CD4-positive, alpha-beta T cell treated with Interleukin-15 for 4 hours (primary cell): Measurements from ENCODE around the gene TIMM13.
A peak's percentile ranks its signal among the peaks of the same experiment; 100 is the strongest.
"Not testable (repeated sequence)": the region's sequence is repeated elsewhere in the genome, so short reads cannot be mapped to it uniquely, and the experiment has no call there.

ENCODE experiments used
- DNase-seq: peaks from one replicate; pipeline ENCODE4 v3.0.0-alpha.2; 2020; ENCODE audit warnings: low spot score

TIMM13 gene

GRCh38 chr19:2413629-2414028, 13.8 kb downstream of the TIMM13 start:
- DNase-seq, result no peak

- DNase-seq, result no peak
Measured at GRCh38 chr19:2413159-2413558, 14.2 kb downstream of the TIMM13 start.

DNA sequence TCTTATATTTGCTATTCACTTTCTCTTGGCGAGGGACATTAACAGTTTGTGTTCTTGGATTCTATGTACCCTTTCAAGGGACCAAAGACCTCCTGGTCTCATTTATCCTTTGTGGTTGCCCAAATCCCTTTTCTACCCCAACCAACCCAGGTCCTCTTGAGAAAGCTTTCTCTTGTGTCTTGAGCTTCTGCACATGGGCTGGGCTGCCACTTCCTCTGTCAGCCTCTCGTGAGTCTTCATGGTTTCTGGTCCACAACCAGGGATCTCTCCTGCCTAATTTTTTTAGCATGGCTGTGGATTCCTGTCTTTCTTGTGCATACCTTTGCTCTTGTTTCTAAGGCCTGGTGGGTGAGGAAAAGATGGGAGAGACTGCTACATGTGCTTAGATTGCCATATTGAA, 14.9 kb downstream of the TIMM13 start:
- DNase-seq, result no peak

GRCh38 chr19:2411709-2412108, 15.7 kb downstream of the TIMM13 start:
- no peak for DNase-seq

GRCh38 chr19:2410023-2410422, 17.4 kb downstream of the TIMM13 start:
- DNase-seq, result no peak

DNA sequence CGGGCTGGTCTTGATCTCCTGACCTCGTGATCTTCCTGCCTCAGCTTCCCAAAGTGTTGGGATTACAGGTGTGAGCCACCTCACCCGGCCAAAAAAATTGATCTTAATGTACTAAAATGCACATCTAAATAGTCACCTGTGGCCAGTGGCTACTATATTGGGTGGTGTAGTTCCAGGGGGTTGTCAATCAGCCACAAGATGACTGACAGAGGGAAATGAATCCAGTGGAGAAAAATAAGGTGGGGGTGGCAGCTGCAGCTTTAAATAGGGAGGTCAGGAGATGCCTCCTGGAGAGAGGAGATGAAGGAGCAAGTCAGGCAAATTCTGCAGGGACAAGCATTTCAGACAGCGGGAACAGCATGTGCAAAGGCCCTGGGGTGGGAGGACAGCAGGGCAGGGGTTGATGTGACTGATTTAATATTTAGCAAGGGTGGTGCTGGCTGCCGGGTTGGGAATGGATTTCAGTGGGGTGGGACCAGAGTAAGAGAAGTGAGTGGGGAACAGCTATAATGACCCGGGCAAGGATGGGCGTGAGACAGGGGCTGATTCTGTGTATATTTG, 18.0 kb downstream of the TIMM13 start:
- no peak for DNase-seq

DNA sequence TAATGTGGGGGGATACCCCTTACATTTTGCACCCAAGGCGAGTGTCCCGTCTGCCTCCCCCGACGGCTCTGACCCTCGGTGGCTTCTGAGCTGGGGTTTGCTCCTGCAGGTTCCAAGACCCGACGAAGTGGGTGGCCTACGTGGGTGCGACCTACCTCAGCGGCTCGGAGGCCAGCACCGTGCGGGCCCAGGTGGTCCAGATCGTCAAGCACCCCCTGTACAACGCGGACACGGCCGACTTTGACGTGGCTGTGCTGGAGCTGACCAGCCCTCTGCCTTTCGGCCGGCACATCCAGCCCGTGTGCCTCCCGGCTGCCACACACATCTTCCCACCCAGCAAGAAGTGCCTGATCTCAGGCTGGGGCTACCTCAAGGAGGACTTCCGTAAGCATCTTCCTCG, 19.1 kb downstream of the TIMM13 start:
- no peak for DNase-seq

DNA sequence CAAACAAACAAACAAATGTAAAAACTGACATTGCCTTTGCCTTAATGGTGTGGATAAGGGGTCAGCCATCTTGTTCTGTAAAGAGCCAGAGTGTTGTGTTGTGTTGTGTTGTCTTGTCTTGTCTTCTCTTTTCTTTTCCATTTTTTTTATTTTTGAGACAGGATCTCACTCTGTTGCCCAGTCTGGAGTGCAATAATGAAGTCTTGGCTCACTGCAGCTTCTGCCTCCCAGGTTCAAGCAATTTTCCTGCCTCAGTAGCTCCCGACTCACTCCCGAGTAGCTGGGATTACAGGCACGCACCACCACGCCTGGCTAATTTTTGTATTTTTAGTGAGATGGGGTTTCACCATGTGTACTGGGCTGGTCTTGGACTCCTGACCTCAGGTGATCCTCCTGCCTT, 27.8 kb downstream of the TIMM13 start:
- DNase-seq, result no peak

DNA sequence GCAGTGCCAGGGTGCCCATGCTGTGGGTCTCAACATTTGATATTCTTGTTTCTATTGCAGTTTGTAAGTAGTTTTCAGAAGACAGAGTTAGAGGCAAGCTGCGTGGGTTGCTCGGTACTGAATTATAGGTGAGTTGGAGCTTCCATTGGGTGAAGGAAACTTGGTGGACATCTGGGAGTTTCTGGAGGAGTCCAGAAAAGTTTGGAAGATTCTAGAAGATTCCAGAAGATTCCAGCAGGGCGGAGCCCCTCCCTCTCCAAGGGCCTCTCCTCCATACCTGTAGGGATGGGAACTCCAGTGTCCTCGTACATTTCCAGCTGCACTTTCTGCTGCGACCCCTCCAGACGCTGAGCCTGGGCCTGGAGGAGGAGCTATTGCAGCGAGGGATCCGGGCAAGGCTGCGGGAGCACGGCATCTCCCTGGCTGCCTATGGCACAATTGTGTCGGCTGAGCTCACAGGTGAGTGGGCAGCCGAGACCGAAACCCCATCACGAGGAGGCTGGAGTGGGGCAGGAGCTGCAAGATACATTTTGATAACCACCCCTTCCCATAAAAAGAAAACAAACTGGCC, 28.6 kb downstream of the TIMM13 start:
- DNase-seq, result no peak

GRCh38 chr19:2397173-2397572, 30.2 kb downstream of the TIMM13 start:
- not testable (repeated sequence) for DNase-seq

GRCh38 chr19:2395293-2395829, 32.0 kb downstream of the TIMM13 start:
- DNase-seq, result not testable (repeated sequence)

DNA sequence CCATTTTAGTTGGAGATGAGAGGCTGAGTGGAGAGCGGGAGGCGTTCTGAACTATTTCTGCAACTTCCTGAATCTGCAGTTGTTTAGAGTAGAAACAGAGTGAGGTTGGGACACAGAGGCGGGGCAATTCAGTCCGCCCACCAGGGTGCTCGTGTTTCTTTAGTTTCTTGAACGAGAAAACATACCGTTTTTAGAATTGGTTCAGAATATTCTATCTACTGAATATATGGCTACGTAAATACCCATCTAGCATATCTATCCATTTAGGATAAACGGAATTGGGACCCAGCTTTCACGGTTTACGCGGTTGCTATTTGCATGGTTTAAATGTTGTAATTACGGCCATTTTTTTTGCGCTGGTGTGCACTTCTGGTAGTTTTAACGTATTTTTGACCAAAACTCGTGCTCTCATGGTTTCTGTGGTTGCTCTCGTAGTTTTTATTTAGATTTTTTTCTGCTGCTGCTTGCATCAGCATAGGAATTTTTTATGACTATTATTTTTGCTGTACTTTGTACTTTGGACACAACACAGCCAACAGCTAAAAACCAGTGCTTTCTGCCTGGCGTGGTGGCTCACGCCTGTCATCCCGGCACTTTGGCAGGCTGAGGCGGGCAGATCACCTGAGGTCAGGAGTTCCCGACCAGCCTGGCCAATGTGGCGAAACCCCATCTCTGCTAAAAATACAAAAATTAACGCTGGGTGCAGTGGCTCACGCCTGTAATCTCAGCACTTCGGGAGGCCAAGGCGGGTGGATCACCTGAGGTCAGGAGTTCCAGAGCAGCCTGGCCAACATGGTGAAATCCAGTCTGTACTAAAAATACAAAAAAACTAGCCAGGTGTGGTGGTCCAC, 32.7 kb downstream of the TIMM13 start:
- DNase-seq, result peak; percentile 13

DNA sequence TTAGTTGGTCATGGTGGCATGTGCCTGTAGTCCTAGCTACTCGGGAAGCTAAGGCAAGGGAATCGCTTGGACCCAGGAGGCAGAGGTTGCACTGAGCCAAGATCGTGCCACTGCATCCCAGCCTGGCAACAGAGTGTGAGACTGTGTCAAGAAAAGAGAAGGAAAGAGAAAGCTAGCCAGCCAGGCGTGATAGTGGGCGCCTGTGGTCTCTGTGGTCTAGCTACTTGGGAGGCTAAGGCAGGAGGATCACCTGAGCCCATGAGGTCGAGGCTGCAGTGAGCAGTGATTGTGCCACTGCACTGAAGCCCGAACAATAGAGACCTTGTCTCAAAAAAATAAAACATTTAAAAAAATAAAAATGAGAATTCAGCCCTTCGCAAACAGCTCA, 33.3 kb downstream of the TIMM13 start:
- no peak for DNase-seq

DNA sequence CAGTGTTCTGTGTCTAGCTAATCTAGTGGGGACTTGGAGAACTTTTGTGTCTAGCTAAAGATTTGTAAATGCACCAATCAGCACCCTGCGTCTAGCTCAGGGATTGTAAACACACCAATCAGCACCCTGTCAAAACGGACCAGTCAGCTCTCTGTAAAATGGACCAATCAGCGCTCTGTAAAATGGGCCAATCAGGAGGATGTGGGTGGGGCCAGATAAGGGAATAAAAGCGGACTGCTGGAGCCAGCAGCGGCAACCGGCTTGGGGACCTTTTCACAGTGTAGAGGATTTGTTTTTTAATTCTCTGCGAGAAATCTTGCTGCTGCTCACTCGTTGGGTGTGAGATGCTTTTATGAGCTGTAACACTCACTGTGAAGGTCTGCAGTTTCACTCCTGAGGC, 34.5 kb downstream of the TIMM13 start:
- not testable (repeated sequence) for DNase-seq

- DNase-seq, result no peak
Measured at GRCh38 chr19:2392366-2392765, 35.0 kb downstream of the TIMM13 start.

GRCh38 chr19:2391118-2391725, 36.2 kb downstream of the TIMM13 start:
- peak; percentile 68 for DNase-seq

- no peak for DNase-seq
Measured at GRCh38 chr19:2389594-2389993, 37.8 kb downstream of the TIMM13 start.

DNA sequence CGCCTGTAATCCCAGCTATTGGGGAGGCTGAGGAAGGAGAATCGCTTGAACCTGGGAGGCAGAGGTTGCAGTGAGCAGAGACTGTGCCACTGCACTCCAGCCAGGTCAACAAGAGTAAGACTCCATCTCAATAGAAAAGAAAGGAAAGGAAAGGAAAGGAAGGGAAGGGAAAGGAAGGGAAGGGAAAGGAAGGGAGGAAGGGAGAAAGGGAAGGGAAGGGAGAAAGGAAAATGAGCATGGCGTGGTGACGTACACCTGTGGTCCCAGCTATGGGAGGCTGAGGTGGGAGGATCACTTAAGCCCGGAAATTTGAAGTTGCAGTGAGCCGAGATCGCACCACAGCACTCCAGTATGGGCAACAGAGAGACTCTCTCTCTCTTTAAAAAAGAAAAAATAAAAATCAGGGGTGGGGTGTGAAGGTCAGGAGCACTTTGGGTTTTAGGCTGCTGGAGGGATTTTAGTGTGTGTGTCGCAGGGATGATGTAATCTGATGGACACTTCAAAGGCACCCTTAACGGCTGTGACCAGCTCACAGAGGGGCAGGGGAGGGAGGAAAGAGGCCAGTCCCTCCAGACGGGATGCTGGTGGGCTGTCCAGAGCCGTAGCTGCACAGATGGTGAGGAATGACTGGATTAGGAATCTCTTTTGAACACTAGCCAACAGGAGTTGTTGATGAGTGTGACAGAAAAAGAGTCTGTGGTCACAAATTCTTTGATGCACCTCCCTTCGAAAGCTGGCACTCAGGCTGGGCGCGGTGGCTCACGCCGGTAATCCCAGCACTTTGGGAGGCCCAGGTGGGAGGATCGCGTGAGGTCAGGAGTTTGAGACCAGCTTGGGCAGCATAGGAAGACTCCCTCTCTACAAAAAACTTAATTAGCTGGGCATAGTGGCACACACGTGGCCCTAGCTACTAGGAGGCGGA, 39.8 kb downstream of the TIMM13 start:
- no peak for DNase-seq

DNA sequence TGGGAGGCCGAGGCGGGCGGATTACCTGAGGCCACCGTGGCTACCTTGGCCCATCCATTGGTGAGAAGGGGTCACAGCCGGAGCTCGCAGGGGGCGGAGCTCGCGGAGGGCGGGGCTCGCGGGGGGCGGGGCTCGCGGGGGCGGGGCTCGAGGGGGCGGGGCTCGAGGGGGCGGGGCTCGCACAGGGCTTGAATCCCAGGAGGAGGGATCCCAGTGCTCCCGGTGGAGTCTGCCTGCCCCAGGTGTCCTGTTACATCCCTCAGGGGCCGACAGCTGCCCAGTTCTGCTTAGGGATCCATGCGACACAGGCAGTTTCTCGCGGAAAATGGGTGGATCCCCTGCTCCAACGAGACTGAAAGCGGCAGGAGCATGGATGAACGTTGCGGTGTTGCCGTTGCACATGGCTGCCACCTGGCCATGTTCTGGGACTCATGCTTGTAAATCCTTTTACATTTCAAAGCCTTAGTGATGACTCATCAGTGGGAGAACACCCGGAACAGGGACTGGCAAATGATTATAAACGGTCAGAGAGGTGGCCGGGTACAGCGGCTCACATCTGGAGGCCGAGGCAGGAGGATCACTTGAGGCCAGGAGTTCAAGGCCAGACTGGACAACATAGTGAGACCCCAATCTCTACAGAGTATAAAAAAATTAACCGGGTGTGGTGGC, 42.2 kb downstream of the TIMM13 start:
- DNase-seq, result no peak

GRCh38 chr19:2382530-2383222, 44.7 kb downstream of the TIMM13 start:
- no peak for DNase-seq
